Measurements from ENCODE around the gene PCGF3.
"Not testable (repeated sequence)": the region's sequence is repeated elsewhere in the genome, so short reads cannot be mapped to it uniquely, and the experiment has no call there.

GRCh38 chr4:668219-668618, 37.4 kb upstream of the PCGF3 start:
- TF ChIP-seq, protein P1, sequence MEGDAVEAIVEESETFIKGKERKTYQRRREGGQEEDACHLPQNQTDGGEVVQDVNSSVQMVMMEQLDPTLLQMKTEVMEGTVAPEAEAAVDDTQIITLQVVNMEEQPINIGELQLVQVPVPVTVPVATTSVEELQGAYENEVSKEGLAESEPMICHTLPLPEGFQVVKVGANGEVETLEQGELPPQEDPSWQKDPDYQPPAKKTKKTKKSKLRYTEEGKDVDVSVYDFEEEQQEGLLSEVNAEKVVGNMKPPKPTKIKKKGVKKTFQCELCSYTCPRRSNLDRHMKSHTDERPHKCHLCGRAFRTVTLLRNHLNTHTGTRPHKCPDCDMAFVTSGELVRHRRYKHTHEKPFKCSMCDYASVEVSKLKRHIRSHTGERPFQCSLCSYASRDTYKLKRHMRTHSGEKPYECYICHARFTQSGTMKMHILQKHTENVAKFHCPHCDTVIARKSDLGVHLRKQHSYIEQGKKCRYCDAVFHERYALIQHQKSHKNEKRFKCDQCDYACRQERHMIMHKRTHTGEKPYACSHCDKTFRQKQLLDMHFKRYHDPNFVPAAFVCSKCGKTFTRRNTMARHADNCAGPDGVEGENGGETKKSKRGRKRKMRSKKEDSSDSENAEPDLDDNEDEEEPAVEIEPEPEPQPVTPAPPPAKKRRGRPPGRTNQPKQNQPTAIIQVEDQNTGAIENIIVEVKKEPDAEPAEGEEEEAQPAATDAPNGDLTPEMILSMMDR (IDR thresholded peaks at IDR 0.05 in 2 of 3, conservative IDR thresholded peaks at IDR 0.05 in 1 of 3; ENCODE audit: borderline replicate concordance in 1 of 3, insufficient read depth in 1 of 3, low read depth in 2 of 3, low read length in 2 of 3) = not testable (repeated sequence)
- TF ChIP-seq SRF (IDR thresholded peaks at IDR 0.05; ENCODE audit: low read depth); POLR2AphosphoS5 (IDR thresholded peaks at IDR 0.05; ENCODE audit: low read depth, low read length); EZH2 (IDR thresholded peaks at IDR 0.05); EGR1 (IDR thresholded peaks at IDR 0.05; ENCODE audit: low read depth); POLR2A (IDR thresholded peaks at IDR 0.05; ENCODE audit: borderline replicate concordance, extremely low read depth, insufficient read depth, insufficient read length); SIN3A (IDR thresholded peaks at IDR 0.05; ENCODE audit: low read depth); ZNF274 (IDR thresholded peaks at IDR 0.05; ENCODE audit: low read depth, low read length); EZH2phosphoT487 (IDR thresholded peaks at IDR 0.05; ENCODE audit: borderline replicate concordance): not testable (repeated sequence)
- TF ChIP-seq, protein P2, sequence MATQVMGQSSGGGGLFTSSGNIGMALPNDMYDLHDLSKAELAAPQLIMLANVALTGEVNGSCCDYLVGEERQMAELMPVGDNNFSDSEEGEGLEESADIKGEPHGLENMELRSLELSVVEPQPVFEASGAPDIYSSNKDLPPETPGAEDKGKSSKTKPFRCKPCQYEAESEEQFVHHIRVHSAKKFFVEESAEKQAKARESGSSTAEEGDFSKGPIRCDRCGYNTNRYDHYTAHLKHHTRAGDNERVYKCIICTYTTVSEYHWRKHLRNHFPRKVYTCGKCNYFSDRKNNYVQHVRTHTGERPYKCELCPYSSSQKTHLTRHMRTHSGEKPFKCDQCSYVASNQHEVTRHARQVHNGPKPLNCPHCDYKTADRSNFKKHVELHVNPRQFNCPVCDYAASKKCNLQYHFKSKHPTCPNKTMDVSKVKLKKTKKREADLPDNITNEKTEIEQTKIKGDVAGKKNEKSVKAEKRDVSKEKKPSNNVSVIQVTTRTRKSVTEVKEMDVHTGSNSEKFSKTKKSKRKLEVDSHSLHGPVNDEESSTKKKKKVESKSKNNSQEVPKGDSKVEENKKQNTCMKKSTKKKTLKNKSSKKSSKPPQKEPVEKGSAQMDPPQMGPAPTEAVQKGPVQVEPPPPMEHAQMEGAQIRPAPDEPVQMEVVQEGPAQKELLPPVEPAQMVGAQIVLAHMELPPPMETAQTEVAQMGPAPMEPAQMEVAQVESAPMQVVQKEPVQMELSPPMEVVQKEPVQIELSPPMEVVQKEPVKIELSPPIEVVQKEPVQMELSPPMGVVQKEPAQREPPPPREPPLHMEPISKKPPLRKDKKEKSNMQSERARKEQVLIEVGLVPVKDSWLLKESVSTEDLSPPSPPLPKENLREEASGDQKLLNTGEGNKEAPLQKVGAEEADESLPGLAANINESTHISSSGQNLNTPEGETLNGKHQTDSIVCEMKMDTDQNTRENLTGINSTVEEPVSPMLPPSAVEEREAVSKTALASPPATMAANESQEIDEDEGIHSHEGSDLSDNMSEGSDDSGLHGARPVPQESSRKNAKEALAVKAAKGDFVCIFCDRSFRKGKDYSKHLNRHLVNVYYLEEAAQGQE (IDR thresholded peaks at IDR 0.05; ENCODE audit: low read depth) = not testable (repeated sequence)
